Memory B cell (primary cell): ENCODE data around the gene PEA15.

Source experiments
- ATAC-seq: fragments of 150-1000 bp; cut with Tn5 transposase; 2 replicates; pipeline ENCODE4 v1.10.0; 2021; ENCODE audit warnings: low read depth, mild to moderate bottlenecking, moderate library complexity
- DNase-seq, 2 donors: peaks; one replicate each; pipeline ENCODE4 v3.0.0; 2022; ENCODE audit warnings: low spot score in 2 of 2
- H3K27ac Mint-ChIP-seq: one replicate; pipeline ENCODE4 v1.8.0; 2022; ENCODE audit warnings: mild to moderate bottlenecking, moderate library complexity, mixed read lengths
- H3K27me3 Mint-ChIP-seq: one replicate; pipeline ENCODE4 v1.8.0; 2022; ENCODE audit warnings: mixed read lengths
- H3K36me3 Mint-ChIP-seq: one replicate; pipeline ENCODE4 v1.8.0; 2022; ENCODE audit warnings: mild to moderate bottlenecking, mixed read lengths
- H3K4me1 Mint-ChIP-seq: one replicate; pipeline ENCODE4 v1.8.0; 2022; ENCODE audit warnings: mixed read lengths
- H3K4me3 Mint-ChIP-seq: one replicate; pipeline ENCODE4 v1.8.0; 2022; ENCODE audit warnings: mild to moderate bottlenecking, moderate library complexity, mixed read lengths
- H3K9me3 Mint-ChIP-seq: one replicate; pipeline ENCODE4 v1.8.0; 2022; ENCODE audit warnings: mixed read lengths

The PEA15 gene

DNA sequence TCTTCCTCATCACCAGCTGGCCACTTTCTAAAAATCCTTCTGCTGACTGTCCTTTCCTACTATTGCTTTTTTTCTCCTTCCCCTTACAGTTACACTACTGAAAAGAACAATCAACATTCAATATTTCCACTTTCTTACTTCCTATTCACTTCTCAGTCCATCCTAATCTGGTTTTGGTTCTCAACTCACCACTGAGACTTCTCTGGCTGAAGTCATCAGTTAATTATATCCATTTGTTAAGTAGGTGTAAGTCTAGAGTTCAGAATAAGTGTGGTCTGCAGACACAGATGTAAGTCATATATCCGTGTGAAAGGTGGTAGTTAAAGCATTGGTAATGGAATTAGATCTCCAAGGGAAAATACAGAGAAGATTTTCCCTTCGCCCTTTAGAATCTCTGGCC, 21.4 kb downstream of the PEA15 start:
- no peaks in the 10 kb centered on the region for H3K4me1 Mint-ChIP-seq
- ATAC-seq: no peak
- no peak for DNase-seq
- peaks cover 35% of the 10 kb centered on the region for H3K36me3 Mint-ChIP-seq
- no peak overlapping the region for H3K4me3 Mint-ChIP-seq
- H3K9me3 Mint-ChIP-seq: no peaks in the 10 kb centered on the region
- no peak overlapping the region for H3K27ac Mint-ChIP-seq
- H3K27me3 Mint-ChIP-seq: no peaks in the 10 kb centered on the region

DNA sequence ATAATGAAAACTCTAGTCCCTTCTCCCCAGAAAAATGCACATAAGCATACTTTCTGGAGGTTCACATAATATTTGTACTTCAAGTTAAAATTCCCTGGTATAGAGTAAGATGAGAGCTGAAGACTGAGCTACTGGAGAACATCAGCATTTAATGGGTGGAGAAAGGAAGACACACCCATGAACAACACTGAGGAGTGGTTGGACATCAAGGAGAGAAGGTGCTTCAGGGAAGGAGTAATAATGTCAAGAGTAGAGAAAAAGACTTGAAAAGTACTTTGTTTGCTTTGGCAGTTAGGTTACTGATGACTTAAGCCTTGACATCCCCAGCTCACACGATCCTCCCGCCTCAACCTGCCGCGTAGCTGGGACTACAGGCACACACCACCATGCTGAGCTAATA, 21.9 kb downstream of the PEA15 start:
- no peak for DNase-seq
- Mint-ChIP-seq H3K27me3 (no peaks in the 10 kb centered on the region), H3K27ac (no peak overlapping the region), H3K4me3 (no peak overlapping the region), H3K4me1 (no peaks in the 10 kb centered on the region), H3K9me3 (no peaks in the 10 kb centered on the region), H3K36me3 (peaks cover 35% of the 10 kb centered on the region)
- no peak for ATAC-seq

DNA sequence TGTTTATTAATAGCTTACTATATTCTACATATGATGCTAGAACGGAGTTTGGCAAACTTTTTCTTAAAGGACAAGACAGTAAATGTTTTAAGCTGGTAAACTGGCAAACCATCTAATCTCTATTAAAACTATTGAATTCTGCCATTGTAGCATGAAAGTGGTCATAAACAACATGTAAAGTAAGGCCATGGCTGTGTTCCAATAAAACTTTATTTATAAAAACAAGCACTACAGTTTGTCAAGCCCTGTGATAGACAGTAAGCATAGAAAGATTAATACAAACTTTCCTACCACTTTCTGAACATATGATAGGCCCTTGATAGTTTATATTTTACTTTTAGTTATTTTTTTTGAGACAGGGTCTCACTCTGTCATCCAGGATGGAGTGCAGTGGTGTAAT, 22.4 kb downstream of the PEA15 start:
- H3K9me3 Mint-ChIP-seq: no peaks in the 10 kb centered on the region
- DNase-seq: no peak

DNA sequence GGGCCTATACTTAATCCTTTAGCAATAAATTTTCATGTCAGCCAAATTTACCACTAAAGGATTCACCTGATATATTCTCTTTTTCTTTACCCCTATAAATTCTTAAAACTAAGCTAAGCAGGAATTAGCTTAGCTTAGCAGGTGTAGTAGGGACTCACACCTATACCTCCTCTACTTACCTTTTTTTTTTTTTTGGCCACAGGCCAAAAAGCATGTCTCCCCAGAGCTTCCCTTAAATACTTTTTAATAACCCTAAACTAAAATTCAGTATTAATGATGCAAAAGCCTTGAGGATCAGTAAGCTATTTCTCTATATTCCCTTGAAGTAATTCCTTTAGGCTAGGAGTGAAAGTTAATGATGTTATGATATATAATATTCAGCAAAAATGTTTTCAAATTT, 23.2 kb downstream of the PEA15 start:
- Mint-ChIP-seq H3K27me3 (no peaks in the 10 kb centered on the region), H3K36me3 (peaks cover 31% of the 10 kb centered on the region), H3K4me1 (peaks cover 1% of the 10 kb centered on the region), H3K4me3 (no peak overlapping the region), H3K9me3 (no peaks in the 10 kb centered on the region), H3K27ac (no peak overlapping the region)
- ATAC-seq: no peak
- no peak for DNase-seq

More for the DNA sequence above, 22.4 kb downstream of the PEA15 start:
- ATAC-seq: no peak
- Mint-ChIP-seq H3K36me3 (peaks cover 33% of the 10 kb centered on the region), H3K4me1 (no peaks in the 10 kb centered on the region), H3K27ac (no peak overlapping the region), H3K4me3 (no peak overlapping the region), H3K27me3 (no peaks in the 10 kb centered on the region)

DNA sequence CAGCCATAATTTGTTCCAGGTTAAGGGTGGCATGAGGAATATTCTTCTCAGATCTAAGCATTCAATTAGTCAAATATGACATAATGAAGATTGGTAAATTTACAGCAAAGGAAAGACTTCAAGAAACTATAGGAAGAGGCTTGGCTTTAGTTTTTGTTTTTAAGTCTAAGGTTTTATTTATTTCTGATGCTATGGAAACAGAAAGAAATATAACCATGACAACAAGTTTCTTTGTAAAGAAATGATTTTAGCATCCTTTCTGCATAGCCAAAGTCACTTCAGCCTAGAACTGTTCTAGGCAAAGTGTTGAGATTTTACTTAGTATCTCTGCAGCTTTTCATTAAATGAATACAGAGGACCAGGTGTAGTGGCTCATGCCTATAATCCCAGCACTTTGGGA, 27.7 kb downstream of the PEA15 start:
- Mint-ChIP-seq H3K27me3 (no peaks in the 10 kb centered on the region), H3K4me1 (peaks cover 11% of the 10 kb centered on the region), H3K36me3 (peaks cover 34% of the 10 kb centered on the region), H3K4me3 (no peak overlapping the region), H3K27ac (no peak overlapping the region), H3K9me3 (no peaks in the 10 kb centered on the region)
- no peak for ATAC-seq
- no peak for DNase-seq

DNA sequence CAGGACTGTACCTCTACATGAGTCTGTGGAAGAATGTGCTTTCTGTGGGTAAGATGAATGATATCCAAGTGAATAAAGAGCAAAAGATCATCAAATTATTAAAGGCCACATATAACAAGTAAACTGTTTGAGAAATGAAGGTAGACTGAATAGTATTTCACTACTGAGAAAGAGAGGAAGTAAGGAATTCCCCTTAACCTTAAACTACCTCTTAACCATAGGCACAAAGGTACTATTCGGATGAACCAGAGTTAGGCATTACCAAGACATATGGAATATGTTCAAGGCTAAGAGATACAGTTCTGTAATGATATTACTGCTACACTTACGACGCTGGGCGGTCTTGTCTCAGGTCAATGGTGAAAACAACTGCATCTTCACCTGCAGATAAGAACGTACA, 31.6 kb downstream of the PEA15 start:
- Mint-ChIP-seq H3K27ac (peak overlapping the region; percentile 88), H3K27me3 (no peaks in the 10 kb centered on the region), H3K4me3 (no peak overlapping the region), H3K4me1 (peaks cover 14% of the 10 kb centered on the region), H3K9me3 (no peaks in the 10 kb centered on the region), H3K36me3 (peaks cover 35% of the 10 kb centered on the region)
- ATAC-seq: peak; percentile 97
- DNase-seq: no peak

DNA sequence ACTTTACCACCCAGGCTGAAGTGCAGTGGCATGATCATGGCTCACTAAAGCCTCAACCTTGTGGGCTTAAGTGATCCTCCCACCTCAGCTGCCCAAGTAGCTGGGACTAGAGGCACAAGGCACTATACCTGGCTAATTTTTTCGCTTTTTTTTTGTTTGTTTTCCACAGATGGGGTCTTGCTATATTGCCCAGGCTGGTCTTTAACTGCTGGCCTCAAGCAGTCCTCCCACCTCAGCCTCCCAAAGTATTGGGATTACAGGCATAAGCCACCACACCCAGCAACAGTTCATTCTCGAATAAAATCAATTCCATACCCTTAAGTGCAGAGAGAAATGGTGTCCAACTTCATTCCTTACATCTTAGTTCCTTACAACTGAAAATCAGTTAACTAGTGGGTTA, 32.4 kb downstream of the PEA15 start:
- Mint-ChIP-seq H3K36me3 (peaks cover 35% of the 10 kb centered on the region), H3K4me3 (no peak overlapping the region), H3K27ac (peak overlapping the region; percentile 38), H3K9me3 (no peaks in the 10 kb centered on the region), H3K27me3 (no peaks in the 10 kb centered on the region), H3K4me1 (peaks cover 14% of the 10 kb centered on the region)
- DNase-seq (no peak), ATAC-seq (no peak)

DNA sequence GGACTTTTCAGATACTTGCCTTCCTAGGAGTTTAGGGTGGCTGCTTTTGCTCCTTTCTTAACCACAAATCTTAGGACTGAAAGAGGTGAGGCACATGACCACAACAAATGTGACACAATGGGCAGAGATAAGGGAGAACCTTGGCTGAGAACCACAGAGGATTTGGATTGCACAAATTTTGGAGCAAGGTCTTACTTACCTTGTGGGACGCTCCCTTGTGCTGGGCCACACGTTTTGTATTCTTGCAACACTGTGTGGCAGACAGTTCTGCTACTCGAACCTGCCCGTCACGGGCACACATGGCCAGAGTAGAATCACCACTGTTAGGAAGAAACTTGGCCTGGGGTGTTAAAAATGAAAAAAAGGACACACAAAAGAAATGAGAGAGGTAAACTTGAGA, 33.2 kb downstream of the PEA15 start:
- no peaks in the 10 kb centered on the region for H3K9me3 Mint-ChIP-seq
- H3K36me3 Mint-ChIP-seq: peaks cover 38% of the 10 kb centered on the region
- no peaks in the 10 kb centered on the region for H3K27me3 Mint-ChIP-seq
- ATAC-seq (no peak), DNase-seq (no peak)
- H3K4me3 Mint-ChIP-seq: no peak overlapping the region
- H3K4me1 Mint-ChIP-seq: peaks cover 13% of the 10 kb centered on the region
- no peak overlapping the region for H3K27ac Mint-ChIP-seq

DNA sequence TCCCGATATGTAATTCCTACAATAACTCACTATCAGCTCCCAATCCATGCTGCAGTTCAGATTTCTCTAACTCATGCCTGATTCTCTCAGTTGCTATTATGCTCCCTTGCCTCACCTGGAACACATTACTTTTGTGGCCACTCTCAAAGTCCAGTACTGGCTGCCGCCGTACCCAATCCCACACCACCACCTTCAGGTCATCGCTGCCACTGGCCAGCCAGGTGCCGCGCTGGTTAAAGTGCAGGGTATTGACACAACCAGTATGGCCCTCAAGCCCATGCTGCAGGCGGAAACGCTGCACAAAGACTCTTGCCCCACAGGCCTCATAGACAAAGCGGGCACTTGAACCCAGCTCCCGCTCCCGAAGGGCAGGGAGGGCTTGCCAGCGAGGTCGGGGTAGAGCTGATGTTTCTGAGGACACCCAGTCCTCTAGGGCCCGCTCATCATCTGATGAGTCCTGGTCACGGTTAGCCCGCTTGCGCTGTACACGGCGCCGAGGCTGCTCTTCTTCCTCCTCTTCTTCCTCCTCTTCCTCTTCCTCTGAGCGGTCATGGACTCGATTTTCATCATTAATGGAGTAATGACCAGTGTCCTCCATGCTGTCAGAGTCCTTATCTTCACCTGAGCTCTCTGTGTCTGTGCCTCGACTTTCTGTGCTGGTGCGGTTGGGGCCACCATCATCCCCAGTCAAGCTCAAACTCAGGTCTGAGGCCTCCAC, 34.6 kb downstream of the PEA15 start:
- DNase-seq: no peak
- H3K4me1 Mint-ChIP-seq: peaks cover 15% of the 10 kb centered on the region
- no peak overlapping the region for H3K4me3 Mint-ChIP-seq
- no peak for ATAC-seq
- H3K27me3 Mint-ChIP-seq: no peaks in the 10 kb centered on the region
- peaks cover 34% of the 10 kb centered on the region for H3K36me3 Mint-ChIP-seq
- no peaks in the 10 kb centered on the region for H3K9me3 Mint-ChIP-seq
- no peak overlapping the region for H3K27ac Mint-ChIP-seq

DNA sequence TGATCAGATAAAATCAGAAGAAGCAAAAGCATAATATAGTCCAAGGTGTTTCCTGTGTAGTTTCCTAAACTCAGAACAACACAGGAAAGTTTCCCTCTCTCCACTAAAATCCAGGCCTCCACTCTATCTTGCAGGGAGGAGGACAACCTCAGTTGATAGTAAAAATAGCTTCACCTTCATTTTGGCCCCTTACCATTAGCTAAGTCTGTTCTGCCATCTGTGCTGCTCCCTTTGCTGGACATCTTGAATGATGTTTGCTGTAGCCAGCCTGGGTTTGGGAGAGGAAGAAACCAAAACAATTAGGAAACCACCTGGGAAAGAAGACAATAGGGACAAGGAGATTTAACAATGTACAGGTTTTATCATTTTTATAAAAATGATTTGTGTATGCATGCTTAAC, 38.6 kb downstream of the PEA15 start:
- Mint-ChIP-seq H3K27me3 (no peaks in the 10 kb centered on the region), H3K9me3 (no peaks in the 10 kb centered on the region), H3K4me3 (no peak overlapping the region), H3K36me3 (peaks cover 22% of the 10 kb centered on the region), H3K27ac (no peak overlapping the region), H3K4me1 (peaks cover 13% of the 10 kb centered on the region)
- DNase-seq (no peak), ATAC-seq (no peak)

DNA sequence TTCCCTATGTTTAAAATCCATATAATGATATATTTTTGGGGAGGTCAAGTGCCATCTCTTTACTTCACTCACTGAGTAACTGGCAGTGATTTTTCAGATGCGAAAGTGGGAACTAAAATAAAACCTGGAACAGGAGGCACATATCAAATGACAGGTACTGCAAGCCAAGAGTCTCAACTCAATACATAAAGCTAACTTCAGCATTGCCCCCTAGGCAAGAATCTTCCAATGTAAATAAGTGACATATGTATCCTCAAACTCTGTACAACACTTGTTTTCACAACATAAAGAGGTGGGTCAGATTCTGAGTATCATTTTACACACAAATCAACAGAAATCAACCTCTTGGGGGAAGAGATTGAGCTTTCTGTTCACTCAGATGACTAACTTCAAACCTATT, 39.0 kb downstream of the PEA15 start:
- Mint-ChIP-seq H3K27me3 (no peaks in the 10 kb centered on the region), H3K9me3 (no peaks in the 10 kb centered on the region), H3K4me3 (no peak overlapping the region), H3K27ac (no peak overlapping the region), H3K4me1 (peaks cover 13% of the 10 kb centered on the region), H3K36me3 (peaks cover 19% of the 10 kb centered on the region)
- DNase-seq (no peak), ATAC-seq (no peak)

DNA sequence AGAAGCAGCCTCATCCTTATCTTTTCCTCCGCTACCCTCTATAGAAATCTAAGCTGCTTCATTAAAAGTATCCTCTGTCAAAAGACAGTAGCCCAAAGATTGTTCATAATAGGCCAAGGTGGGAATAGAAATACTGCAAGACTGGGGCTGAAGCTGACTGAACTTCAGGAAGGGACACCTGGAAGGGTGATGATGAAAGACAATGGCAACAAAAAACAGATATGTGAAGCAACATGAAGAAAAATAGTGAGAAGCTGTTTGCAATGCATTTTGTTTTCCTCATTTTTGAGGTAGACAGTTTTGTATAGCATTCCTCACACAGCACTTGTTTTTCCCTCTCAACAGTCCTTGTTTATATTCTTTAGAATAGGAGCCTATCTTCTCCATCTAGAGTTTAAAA, 40.2 kb downstream of the PEA15 start:
- ATAC-seq: no peak
- H3K4me3 Mint-ChIP-seq: no peak overlapping the region
- H3K27ac Mint-ChIP-seq: peak overlapping the region; percentile 71
- DNase-seq: no peak
- H3K27me3 Mint-ChIP-seq: no peaks in the 10 kb centered on the region
- peaks cover 14% of the 10 kb centered on the region for H3K36me3 Mint-ChIP-seq
- H3K9me3 Mint-ChIP-seq: no peaks in the 10 kb centered on the region
- H3K4me1 Mint-ChIP-seq: peaks cover 10% of the 10 kb centered on the region

DNA sequence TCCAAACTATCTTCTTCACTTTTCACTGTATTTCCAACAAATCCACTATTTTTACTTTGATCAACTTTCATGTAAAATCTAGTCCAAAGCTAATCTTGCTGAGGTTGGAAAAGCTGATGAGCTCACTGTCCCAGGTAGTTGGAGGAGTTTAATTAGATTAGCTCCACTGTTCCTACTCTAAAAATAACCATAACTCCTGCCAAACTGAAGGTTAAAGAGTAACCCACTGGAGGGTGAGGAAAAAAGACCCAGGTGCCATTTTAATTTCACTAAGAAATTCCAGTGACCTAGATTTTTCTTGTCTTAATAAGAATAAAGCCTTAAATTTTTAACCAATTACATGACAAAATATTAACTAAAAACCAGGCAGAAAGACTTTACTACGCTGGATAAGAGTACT, 41.9 kb downstream of the PEA15 start:
- ATAC-seq: no peak
- Mint-ChIP-seq H3K27me3 (no peaks in the 10 kb centered on the region), H3K9me3 (no peaks in the 10 kb centered on the region), H3K36me3 (peaks cover 9% of the 10 kb centered on the region), H3K4me3 (no peak overlapping the region), H3K4me1 (peaks cover 10% of the 10 kb centered on the region), H3K27ac (no peak overlapping the region)
- DNase-seq: no peak

DNA sequence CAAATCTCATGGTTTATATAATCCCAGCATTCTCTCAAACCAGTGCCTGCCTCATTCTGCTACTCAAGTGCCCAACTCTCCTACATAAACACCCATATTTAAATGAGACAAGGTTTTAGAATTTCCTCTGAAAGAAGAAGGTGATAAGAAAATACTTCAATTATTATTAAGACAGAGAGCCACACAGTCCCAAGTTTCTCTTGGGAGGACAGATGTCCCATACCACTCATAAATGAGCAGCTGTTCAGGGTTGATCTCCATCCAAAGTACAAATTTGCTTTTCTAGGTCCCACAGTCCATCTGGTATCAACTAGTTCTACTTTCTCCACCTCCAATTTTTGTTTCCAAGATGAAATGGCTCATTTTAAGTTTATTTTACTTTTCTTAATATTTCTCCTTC, 45.8 kb downstream of the PEA15 start:
- Mint-ChIP-seq H3K9me3 (no peaks in the 10 kb centered on the region), H3K27ac (peak overlapping the region; percentile 50), H3K27me3 (no peaks in the 10 kb centered on the region), H3K4me3 (no peak overlapping the region), H3K4me1 (peaks cover 2% of the 10 kb centered on the region), H3K36me3 (peaks cover 2% of the 10 kb centered on the region)
- DNase-seq: no peak
- ATAC-seq: no peak
